Measurements from ENCODE around the gene ZBTB20. TPM values are rescaled to one million over a fixed set of nuclear protein-coding genes. Genes with fewer than 3 reads are reported as not detected.

Gene ZBTB20
- total and polyA plus RNA-seq, 2 donors (not counting 1 experiment from before 2014, with no cell fraction given): 4.0 to 123 TPM

DNA sequence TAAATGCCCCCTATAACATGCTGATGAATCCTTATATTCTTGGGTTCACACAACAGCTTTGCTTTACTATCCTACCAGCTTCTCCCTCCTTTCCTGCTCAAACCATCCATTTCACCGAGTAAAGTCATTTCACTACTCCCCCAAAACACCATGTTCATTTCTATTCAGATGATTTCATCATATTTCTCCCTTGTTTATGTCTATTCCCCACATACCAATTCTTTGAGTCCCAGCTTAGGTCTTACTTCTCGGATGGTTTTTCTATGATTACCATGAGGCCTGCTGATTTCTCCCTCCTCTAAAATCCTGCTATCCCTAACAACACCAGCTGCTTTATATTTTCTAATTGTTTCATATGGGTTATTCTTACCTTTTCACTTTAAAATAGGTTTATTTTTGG lies 621.8 kb downstream of the ZBTB20 start:
- Histone ChIP-seq H3K9ac (ENCODE audit: low read length) (no peak overlapping the region), H3K4me2 (replicated peaks; ENCODE audit: low read depth, low read length, poor library complexity, severe bottlenecking) (no peak overlapping the region), H2AFZ (ENCODE audit: insufficient read depth, low read depth, low read length, poor library complexity, severe bottlenecking) (no peak overlapping the region), H3K9me3 (ENCODE audit: control extremely low read depth in 1 of 3, control insufficient read depth in 2 of 3, insufficient read depth in 1 of 3, low read length in 2 of 3) (no peaks in the 10 kb centered on the region), H3K79me2 (ENCODE audit: control insufficient read depth, insufficient read depth, low read length) (no peaks in the 10 kb centered on the region), H3K27ac (ENCODE audit: low read length in 2 of 2) (no peak overlapping the region), H3K27me3 (replicated peaks in 1 of 4; ENCODE audit: control extremely low read depth in 1 of 4, control insufficient read depth in 3 of 4, insufficient read depth in 4 of 4, low read length in 3 of 4) (no peaks in the 10 kb centered on the region), H3K36me3 (replicated peaks in 1 of 2; ENCODE audit: control extremely low read depth in 1 of 2, control insufficient read depth in 1 of 2, extremely low read depth in 1 of 2, insufficient read depth in 2 of 2, low read length in 1 of 2) (peaks cover 0 to under 1% of the 10 kb centered on the region in 2 experiments), H4K20me1 (ENCODE audit: control insufficient read depth, insufficient read depth, low read length, poor library complexity, severe bottlenecking) (no peaks in the 10 kb centered on the region), H3K4me3 (ENCODE audit: control extremely low read depth in 1 of 5, extremely low read depth in 1 of 5, insufficient read depth in 1 of 5, low read depth in 2 of 5, low read length in 4 of 5) (no peak overlapping the region), H3K4me1 (ENCODE audit: control insufficient read depth in 2 of 2, insufficient read depth in 2 of 2, low read length in 2 of 2) (no peaks in the 10 kb centered on the region)
- ATAC-seq (ENCODE audit: low read depth) (no peak), DNase-seq (no peak)
- POLR2A ChIA-PET: no interaction called here
- intact Hi-C loops (cut with micrococcal nuclease): no loop called here
- CTCF ChIA-PET: interaction anchor here (1.1 to 2.0 kb wide), 2 partner anchors 10 to 16 kb away, joined by 4 to 7 read pairs; no protein-coding TSS in a partner anchor
- no peak for TF ChIP-seq EZH2 (IDR thresholded peaks at IDR 0.05; ENCODE audit: borderline replicate concordance, insufficient read depth, low read depth, low read length, poor library complexity, severe bottlenecking)
- TF ChIP-seq, protein P1, sequence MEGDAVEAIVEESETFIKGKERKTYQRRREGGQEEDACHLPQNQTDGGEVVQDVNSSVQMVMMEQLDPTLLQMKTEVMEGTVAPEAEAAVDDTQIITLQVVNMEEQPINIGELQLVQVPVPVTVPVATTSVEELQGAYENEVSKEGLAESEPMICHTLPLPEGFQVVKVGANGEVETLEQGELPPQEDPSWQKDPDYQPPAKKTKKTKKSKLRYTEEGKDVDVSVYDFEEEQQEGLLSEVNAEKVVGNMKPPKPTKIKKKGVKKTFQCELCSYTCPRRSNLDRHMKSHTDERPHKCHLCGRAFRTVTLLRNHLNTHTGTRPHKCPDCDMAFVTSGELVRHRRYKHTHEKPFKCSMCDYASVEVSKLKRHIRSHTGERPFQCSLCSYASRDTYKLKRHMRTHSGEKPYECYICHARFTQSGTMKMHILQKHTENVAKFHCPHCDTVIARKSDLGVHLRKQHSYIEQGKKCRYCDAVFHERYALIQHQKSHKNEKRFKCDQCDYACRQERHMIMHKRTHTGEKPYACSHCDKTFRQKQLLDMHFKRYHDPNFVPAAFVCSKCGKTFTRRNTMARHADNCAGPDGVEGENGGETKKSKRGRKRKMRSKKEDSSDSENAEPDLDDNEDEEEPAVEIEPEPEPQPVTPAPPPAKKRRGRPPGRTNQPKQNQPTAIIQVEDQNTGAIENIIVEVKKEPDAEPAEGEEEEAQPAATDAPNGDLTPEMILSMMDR (IDR thresholded peaks at IDR 0.05): no peak
- no peaks in the 10 kb centered on the region for H3K9me3 Mint-ChIP-seq (ENCODE audit: insufficient read depth)
- no peak overlapping the region for H3K4me3 Mint-ChIP-seq
- peaks cover 1% of the 10 kb centered on the region for H3K4me1 Mint-ChIP-seq
- WGBS (ENCODE audit: insufficient coverage): 100% methylated on average over 1 of the region's 2 CpGs
- H3K27ac Mint-ChIP-seq: no peak overlapping the region
- no peaks in the 10 kb centered on the region for H3K27me3 Mint-ChIP-seq

DNA sequence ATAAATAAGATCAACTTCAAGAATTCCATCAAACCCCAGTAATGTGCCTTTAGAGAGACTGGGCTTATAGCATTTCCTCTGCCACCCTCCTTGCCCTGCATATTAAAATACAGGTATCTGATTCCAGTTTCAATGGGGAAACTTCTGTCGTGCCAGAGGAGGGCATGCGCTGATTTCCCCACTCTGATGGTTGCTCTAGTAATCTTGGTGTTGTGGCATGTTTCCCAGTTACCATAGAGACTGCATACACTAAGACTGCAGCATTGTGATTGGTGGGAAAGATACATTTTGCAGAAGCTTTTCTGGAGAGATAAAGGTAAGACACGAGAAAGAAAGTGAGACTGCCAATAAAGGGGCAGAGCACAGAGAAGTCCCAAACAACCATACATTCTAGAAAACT lies 627.7 kb downstream of the ZBTB20 start:
- no peak overlapping the region for H3K4me2 ChIP-seq (replicated peaks; ENCODE audit: low read depth, low read length, poor library complexity, severe bottlenecking)
- Mint-ChIP-seq H3K4me3 (no peak overlapping the region), H3K27me3 (no peaks in the 10 kb centered on the region), H3K4me1 (no peaks in the 10 kb centered on the region), H3K27ac (no peak overlapping the region), H3K9me3 (ENCODE audit: insufficient read depth) (no peaks in the 10 kb centered on the region)
- DNase-seq (peak; percentile 80), ATAC-seq (ENCODE audit: low read depth) (peak; percentile 95)
- no CpG with 5 or more reads among the region's 3 CpGs for WGBS (ENCODE audit: insufficient coverage)
- H3K4me3 ChIP-seq (ENCODE audit: control extremely low read depth in 1 of 5, extremely low read depth in 1 of 5, insufficient read depth in 1 of 5, low read depth in 2 of 5, low read length in 4 of 5): no peak overlapping the region
- no peak for TF ChIP-seq EZH2 (IDR thresholded peaks at IDR 0.05; ENCODE audit: borderline replicate concordance, insufficient read depth, low read depth, low read length, poor library complexity, severe bottlenecking)
- TF ChIP-seq, protein P1 (IDR thresholded peaks at IDR 0.05): no peak
- ChIA-PET CTCF (no interaction called here), POLR2A (interaction anchor here (0.7 kb wide), 1 partner anchor 19 kb away, joined by 3 read pairs; no protein-coding TSS in a partner anchor)
- H3K79me2 ChIP-seq (ENCODE audit: control insufficient read depth, insufficient read depth, low read length): no peaks in the 10 kb centered on the region
- no peak overlapping the region for H3K9ac ChIP-seq (ENCODE audit: low read length)
- H3K27ac ChIP-seq (ENCODE audit: low read length in 2 of 2): no peak overlapping the region
- no peaks in the 10 kb centered on the region for H3K27me3 ChIP-seq (replicated peaks in 1 of 4; ENCODE audit: control extremely low read depth in 1 of 4, control insufficient read depth in 3 of 4, insufficient read depth in 4 of 4, low read length in 3 of 4)
- H4K20me1 ChIP-seq (ENCODE audit: control insufficient read depth, insufficient read depth, low read length, poor library complexity, severe bottlenecking): no peaks in the 10 kb centered on the region
- no peak overlapping the region for H2AFZ ChIP-seq (ENCODE audit: insufficient read depth, low read depth, low read length, poor library complexity, severe bottlenecking)
- intact Hi-C loops (cut with micrococcal nuclease): loop anchor here (5.0 kb wide), 1 partner anchor 62 kb away; no protein-coding TSS in a partner anchor
- H3K4me1 ChIP-seq (ENCODE audit: control insufficient read depth in 2 of 2, insufficient read depth in 2 of 2, low read length in 2 of 2): peaks cover 0 to 5% of the 10 kb centered on the region in 2 donors
- H3K36me3 ChIP-seq (replicated peaks in 1 of 2; ENCODE audit: control extremely low read depth in 1 of 2, control insufficient read depth in 1 of 2, extremely low read depth in 1 of 2, insufficient read depth in 2 of 2, low read length in 1 of 2): no peaks in the 10 kb centered on the region
- H3K9me3 ChIP-seq (ENCODE audit: control extremely low read depth in 1 of 3, control insufficient read depth in 2 of 3, insufficient read depth in 1 of 3, low read length in 2 of 3): no peaks in the 10 kb centered on the region

Data from B cell (primary cell).